GM21423 (cell line): Measurements from ENCODE around the gene ERI3.

ENCODE experiments used
- ATAC-seq: cut with Tn5 transposase; IDR thresholded peaks from one replicate; pipeline ENCODE4 v1.9.1; 2021; ENCODE audit warnings: mild to moderate bottlenecking, moderate library complexity; ENCODE audit not compliant: unreplicated experiment

The ERI3 gene

GRCh38 chr1:44289530-44289929 lies 65.5 kb downstream of the ERI3 start:
- no peak for ATAC-seq

DNA sequence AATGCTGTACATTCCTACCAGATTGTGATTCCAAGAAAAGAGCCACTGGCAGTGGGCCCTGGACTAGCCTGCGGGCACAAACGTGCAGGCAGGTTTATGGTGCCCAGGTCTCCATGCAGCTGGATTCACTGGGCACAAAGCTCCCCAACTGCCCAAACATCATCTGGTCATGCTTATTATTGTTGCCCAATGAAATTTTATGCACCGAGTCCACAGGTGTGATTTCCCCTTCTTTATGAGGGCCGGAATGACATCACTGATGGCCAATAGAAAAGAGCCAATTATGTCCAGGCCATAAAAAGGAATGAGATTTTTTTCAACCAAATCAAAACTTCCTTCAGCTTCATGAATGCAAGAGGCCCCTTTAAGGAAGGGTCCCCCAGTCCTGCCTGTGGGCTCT lies 66.2 kb downstream of the ERI3 start:
- no peak for ATAC-seq

DNA sequence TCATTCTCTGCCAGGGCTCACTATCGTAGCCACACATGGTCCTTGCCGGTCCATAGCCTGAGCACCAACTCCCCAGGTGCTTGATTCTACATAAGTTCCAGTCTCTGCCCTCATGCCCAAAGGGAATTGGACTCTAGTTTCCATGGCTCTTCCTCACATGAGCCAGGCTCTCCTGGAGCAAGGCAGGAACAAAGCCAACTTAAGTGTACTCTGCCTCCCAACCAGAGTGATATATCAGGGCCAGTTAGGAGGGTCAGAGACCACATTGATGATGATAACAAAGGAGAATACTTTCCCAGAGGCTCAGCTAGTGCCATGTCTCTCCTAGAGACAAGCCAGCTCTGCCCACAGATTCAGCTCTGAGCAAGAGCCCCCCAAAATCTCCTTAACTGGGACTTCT lies 70.9 kb downstream of the ERI3 start:
- ATAC-seq, result no peak

- ATAC-seq, result no peak
These were observed 71.4 kb downstream of the ERI3 start for GRCh38 chr1:44283524-44284173.

DNA sequence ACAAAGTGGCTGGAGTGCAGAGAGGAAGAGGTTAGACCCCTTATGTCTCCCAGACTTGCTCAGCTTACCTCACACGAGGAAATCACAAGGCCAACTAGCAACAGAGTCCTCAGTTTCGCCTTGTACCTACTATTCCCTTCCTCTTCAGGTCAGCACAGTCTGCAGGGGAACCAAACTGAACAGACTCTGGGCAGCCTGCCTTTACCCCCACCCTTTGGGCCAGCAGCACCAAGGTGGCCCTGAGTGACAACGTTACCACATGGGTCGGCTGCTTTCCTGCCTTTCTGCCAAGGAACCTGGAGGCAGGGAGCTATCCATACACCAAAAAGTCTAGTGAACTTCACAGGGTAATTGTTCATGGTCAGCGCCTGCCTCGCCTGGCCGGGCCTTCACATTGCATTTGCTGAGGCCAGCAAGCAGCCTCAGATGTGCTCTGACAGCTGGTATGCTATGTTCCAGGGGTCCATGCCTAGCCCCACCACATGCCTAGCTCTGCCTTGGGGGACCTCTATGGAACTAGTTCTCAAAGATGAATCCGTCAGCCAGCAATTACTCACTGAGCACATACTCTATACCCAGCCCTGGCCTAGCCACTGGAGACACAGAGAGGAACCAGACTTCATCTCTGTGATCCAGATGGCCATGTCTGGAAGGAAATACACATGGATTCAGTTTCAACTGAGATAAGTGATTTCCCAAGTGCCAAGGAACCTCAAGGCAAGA lies 72.2 kb downstream of the ERI3 start:
- ATAC-seq, result no peak

- ATAC-seq, result no peak
These were observed 72.9 kb downstream of the ERI3 start for GRCh38 chr1:44281962-44282703.

- no peak for ATAC-seq
These were observed 78.2 kb downstream of the ERI3 start for GRCh38 chr1:44276901-44277300.

DNA sequence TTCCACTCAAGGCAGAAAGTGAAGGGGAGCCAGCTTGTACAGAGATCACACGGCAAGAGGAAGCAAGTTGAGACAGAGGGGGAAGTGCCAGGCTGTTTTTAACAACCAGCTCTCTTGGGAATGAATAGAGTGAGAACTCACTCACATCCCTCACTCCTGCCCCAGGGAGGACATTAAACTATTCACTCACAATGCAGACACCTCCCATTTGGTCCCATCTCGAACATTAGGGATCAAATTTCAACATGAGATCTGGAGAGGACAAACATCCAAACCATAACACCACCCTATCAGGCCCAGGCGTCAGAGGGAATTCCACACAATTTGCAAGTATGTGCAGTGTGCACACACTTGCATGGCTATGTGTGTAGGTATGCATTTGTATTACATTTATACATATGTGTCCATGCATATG lies 79.1 kb downstream of the ERI3 start:
- no peak for ATAC-seq

- no peak for ATAC-seq
These were observed 79.6 kb downstream of the ERI3 start for GRCh38 chr1:44275296-44275962.

DNA sequence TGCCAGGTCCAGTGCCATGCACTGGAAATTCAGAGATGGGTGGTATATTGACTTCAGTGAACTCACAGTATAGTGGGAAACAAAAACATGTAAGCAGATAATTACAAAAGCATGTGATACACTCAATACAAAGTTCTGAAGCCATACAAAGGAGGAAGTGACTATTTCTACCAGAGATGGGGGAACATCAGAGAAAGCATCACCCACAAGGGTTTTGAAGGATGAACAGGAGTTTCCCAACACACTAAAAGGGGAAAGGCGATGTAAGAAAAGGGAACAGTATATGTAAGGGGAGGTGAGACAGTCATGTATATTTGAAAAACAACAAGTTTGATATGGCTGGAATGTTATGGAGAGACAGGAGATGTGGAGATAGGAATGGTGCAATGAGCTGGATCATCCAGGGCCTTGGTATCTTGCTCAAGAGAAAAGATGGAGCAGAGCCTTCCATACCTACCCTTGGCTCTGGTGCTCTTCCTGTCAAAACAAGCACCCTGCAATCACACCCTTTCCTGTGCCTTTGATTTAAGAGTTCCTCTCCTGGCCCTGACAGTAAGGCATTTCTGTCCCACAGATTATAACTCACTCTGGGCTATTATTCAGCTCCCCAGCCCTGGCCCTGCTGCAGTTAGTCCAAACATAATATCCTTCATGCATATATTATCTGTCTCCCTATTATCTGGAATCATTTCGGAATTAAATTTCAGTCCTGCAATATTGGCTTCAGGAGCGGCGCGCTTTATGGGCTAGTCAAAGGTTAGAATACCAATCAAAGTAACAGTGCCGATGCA lies 81.3 kb downstream of the ERI3 start:
- ATAC-seq, result no peak

DNA sequence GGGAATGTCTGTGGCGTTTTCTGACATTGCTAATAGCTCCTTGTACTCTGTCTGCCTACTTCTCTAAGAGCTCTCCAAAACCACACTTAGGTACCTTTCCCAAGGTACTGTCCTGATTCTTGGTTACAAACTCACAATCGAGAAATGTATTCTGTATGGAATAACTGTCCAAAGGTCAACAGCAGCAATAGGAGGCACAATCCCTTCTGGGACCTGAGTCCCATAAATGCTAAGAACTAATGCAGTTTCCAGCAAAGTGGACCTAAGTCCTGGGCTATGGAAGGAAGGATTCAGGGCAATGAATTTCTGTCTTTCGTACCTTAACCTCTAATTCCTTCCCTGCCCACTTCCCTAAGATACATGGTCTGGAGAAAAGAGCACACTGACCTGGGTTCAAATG lies 82.1 kb downstream of the ERI3 start:
- no peak for ATAC-seq

DNA sequence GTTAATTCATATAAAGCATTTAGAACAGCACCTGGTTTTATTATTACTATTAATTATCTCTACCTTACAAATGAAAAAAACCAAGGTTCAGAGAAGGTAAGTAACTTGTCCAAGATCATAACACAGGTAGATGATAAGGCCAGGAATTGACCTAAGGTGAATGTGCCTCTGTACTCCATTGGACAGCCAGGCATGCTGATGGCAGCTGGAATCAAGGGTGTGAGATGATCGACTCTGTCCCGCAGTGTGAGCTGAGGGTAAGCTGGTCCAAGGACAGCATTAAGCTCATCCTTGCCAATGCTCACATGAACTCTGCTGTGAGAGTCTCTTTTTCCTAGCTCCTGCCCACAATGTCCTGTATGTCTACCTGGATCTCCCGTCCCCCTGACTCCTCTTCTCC lies 83.4 kb downstream of the ERI3 start:
- ATAC-seq, result no peak

DNA sequence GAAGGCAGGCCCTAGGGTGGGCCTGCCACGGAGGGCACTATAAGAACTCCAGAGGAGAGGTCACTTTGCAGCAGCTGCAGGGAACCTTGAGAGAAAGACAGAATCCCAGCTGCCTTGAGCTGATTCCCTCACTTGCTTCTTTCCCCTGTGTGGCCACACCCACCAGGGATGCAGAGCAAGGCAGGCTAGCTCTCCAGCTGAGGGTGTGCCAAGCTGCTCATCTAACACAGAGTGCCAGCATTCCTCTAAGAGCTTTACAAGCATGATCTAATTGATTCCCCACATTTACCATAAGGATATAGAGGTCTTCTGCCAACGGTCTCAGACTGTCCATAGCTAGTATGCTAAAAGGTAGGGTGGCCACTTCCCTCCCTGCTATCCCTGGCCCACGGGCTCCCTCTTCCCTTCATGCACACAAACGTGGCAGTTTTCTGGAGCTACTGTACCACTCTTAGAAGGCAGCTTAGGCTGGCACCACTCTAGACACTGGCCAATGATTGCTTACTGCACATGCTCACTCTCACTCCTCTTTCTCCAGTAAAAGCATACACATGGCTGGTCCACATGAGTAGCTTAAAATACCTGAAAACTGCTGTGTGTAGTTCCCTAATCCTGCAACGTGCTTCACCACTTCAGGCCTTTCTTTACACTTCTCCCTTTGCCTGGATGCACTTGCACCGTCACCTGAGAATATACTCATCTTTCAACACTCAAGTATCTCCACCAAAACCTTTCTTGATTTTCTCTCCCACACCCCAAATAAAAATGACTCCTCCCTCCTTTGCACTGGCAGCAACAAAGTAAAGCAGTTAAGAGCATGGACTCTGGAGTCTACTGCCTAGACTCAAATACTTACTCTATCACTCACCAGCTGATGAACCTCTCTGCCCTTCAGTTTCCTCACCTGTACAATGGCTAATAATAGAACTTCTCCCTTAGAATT lies 84.1 kb downstream of the ERI3 start:
- ATAC-seq, result no peak

DNA sequence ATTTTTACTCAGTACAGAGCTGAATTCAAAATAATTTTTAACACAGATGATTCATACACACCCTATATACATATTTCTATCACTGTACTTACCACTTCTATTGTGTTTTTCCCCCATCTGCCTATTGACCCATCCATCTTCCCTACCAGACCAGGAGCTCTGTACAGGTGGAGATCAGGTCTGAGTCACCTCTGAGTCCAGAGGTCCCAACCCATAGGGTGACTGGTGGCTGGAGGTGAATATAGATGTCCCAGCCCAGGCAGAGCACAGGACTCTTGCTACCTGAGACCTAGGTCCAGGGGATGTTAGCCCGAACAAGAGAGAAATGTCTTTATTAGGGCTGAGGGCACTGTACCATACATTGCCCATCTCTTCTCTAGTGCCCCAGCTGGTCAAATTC lies 87.0 kb downstream of the ERI3 start:
- no peak for ATAC-seq

DNA sequence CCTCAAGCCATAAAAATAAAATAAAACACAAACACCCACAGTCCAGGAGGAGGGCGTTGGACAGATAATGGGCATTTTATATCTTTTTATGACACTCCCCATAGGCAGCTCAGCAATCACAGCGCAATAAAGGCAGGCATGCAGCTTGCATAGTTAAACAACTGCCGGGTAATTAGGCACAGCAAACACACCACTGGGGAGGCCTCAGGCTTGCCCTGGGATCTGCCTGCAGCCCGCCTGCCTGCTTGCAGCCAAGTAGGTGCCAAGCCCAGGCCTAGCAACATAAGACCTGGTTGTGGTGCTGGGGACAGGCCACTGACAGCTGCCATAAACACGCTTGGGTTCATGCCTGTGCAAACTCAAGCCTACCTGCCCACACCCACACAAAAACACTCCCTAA lies 87.6 kb downstream of the ERI3 start:
- no peak for ATAC-seq

- no peak for ATAC-seq
These were observed 88.4 kb downstream of the ERI3 start for GRCh38 chr1:44266400-44267344.

DNA sequence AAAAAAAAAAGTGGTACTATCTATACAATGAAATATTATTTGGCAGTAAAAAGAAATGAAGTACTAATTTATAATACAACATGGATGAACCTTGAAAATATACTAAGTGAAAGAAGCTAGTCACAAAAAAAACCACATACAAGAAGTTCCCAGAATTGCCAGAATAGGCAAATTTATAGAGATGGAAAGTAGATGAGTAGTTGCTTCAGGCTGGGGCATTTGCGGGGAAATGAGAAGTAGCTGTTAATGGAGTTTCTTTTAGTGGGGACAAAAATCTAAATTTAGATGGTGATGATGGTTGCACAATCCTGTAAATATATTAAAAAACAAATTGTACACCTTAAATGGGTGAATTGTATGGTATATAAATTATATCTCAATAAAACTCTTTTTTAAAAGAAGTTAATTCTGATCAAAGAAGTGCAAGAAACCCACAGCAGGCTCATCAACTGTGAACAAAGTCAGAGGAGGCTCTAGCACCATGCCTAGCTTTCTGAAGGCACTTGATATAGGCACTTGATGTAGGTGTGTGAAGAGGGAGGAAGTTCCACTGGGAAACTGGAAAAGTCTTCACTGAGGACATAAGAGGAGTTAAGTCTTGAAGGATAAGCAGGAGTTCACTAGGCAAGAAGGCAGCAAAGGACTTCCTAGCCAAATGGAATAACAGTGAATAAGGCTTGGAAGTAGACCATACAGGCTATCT lies 89.2 kb downstream of the ERI3 start:
- no peak for ATAC-seq

GRCh38 chr1:44264451-44264771 lies 90.6 kb downstream of the ERI3 start:
- no peak for ATAC-seq
